GDM1 (cell line): ENCODE results near the gene UGT1A3.
"Not testable (repeated sequence)": the region's sequence is repeated elsewhere in the genome, so short reads cannot be mapped to it uniquely, and the experiment has no call there.

ENCODE experiments used
- DNase-seq: peaks from one replicate; lab custom pipeline; 2025; lab: John Stamatoyannopoulos, UW

UGT1A3 gene

GRCh38 chr2:233707940-233708644 lies 20.8 kb upstream of the UGT1A3 start:
- no peak for DNase-seq

- DNase-seq: no peak
Observed at GRCh38 chr2:233708942-233709341, 19.9 kb upstream of the UGT1A3 start.

GRCh38 chr2:233711312-233712008 lies 17.4 kb upstream of the UGT1A3 start:
- peak; percentile 7 for DNase-seq

- no peak for DNase-seq
Observed at GRCh38 chr2:233712611-233713261, 16.1 kb upstream of the UGT1A3 start, which contains the start of gene UGT1A5. TSS of gene UGT1A5 (plus strand) at chr2:233712907. CDS start at chr2:233712992, 85 bp downstream.

- DNase-seq: no peak
Observed at GRCh38 chr2:233713262-233713615, 15.6 kb upstream of the UGT1A3 start.

- DNase-seq: no peak
Observed at GRCh38 chr2:233714121-233714520, 14.7 kb upstream of the UGT1A3 start.

- no peak for DNase-seq
Observed at GRCh38 chr2:233718552-233718951, 10.3 kb upstream of the UGT1A3 start, which contains the start of gene UGT1A4. TSS of gene UGT1A4 (plus strand) at chr2:233718736. CDS start at chr2:233718821, 85 bp downstream.

- not testable (repeated sequence) for DNase-seq
Observed at GRCh38 chr2:233736868-233737653, 8.2 kb downstream of the UGT1A3 start.

GRCh38 chr2:233740870-233741269 lies 12.0 kb downstream of the UGT1A3 start:
- DNase-seq: no peak

GRCh38 chr2:233743464-233744259 lies 14.8 kb downstream of the UGT1A3 start:
- DNase-seq: no peak

- DNase-seq: no peak
Observed at GRCh38 chr2:233745073-233745755, 16.4 kb downstream of the UGT1A3 start.

- not testable (repeated sequence) for DNase-seq
Observed at GRCh38 chr2:233745838-233746237, 17.0 kb downstream of the UGT1A3 start.

GRCh38 chr2:233746475-233747282 lies 17.8 kb downstream of the UGT1A3 start:
- DNase-seq: no peak

- no peak for DNase-seq
Observed at GRCh38 chr2:233747283-233747544, 18.4 kb downstream of the UGT1A3 start.

GRCh38 chr2:233750689-233751088 lies 21.8 kb downstream of the UGT1A3 start:
- not testable (repeated sequence) for DNase-seq

- not testable (repeated sequence) for DNase-seq
Observed at GRCh38 chr2:233751212-233752009, 22.6 kb downstream of the UGT1A3 start.

GRCh38 chr2:233754872-233755611 lies 26.2 kb downstream of the UGT1A3 start:
- DNase-seq: no peak

GRCh38 chr2:233756429-233757081 lies 27.7 kb downstream of the UGT1A3 start:
- no peak for DNase-seq
